GM15510 (cell line): ENCODE data around the gene CASK.

Source experiments
- POLR2A ChIP-seq: IDR thresholded peaks from 3 replicates; pipeline ENCODE4 v1.6.1; 2011; ENCODE audit warnings: borderline replicate concordance; ENCODE audit not compliant: insufficient read length; ENCODE audit errors: extremely low read depth

CASK gene

GRCh38 chrX:41885724-41886123, 37.6 kb downstream of the CASK start:
- no peak for TF ChIP-seq POLR2A

GRCh38 chrX:41881166-41881565, 42.2 kb downstream of the CASK start:
- TF ChIP-seq POLR2A = no peak

- TF ChIP-seq POLR2A = no peak
These were observed 46.2 kb downstream of the CASK start for GRCh38 chrX:41877167-41877566.

DNA sequence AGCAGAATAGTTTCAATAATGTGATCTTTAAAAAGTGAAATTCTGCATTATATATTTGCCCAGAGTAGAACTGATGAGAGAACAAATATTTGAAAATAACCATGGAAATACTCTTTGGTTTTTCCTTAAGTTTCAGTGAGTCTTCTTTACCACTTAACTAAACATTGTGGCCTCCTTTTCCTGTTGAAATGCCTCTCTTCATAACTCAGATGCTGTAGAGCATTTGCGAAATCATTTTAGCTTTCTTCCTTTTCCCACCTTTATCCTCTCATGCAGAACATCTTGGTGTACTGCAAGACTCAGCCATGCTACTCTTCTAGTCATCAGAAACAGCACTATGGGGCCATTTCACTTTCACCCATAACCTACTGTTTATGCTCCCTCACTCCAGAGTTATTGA, 48.2 kb downstream of the CASK start:
- TF ChIP-seq POLR2A = no peak

GRCh38 chrX:41870719-41871151, 52.6 kb downstream of the CASK start:
- no peak for TF ChIP-seq POLR2A

GRCh38 chrX:41868392-41868977, 54.9 kb downstream of the CASK start:
- no peak for TF ChIP-seq POLR2A

GRCh38 chrX:41863343-41864203, 59.8 kb downstream of the CASK start:
- TF ChIP-seq POLR2A = no peak

- TF ChIP-seq POLR2A = no peak
These were observed 60.7 kb downstream of the CASK start for GRCh38 chrX:41862562-41863184.

DNA sequence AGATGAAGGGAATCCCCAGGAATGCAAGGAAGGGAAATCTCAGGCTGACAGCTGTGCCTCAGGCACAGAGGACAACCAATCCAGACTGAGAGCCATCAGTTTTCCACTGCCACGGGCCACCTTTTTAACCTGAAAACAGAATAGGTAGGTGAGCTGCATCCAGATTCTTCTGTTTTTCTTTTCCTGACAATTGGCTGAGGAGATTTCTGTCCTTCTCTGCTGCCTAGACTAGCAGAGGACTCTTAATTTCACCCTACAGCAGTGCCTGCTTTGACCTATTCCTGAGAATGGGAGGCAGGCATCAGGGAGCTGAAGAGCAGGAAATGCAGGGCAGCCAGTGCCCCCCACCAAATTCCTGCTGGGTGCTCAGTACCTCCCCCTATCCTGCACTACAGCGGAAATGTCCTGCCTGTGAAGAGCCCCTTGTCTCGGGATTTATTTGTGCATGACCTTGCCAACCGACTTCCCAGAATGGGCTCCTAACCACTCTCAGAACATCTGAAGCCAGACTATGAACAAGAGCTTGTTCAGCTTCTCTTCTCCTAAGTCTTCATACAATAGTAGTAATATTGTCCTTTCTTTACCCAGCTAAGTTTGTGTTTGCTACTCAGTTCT, 65.1 kb downstream of the CASK start:
- no peak for TF ChIP-seq POLR2A

- TF ChIP-seq POLR2A = no peak
These were observed 65.7 kb downstream of the CASK start for GRCh38 chrX:41857670-41858069.

DNA sequence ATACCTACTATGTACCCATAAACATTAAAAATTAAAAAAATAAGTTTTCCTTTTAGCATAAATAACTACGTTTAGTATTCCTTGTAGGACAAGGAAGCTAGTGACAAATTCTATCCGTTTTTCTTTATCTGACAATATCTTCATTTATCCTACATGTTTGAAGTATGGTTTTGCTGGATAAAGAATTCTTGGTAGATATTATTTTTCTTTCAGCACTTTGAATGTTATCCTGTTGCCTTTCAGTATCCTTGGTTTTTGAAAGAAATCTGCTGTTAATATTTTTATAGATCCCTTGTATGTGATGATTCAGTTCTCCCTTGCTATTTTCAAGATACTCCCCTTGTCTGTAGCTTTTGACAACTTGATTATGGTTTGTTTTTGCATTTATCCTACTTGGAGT, 76.6 kb downstream of the CASK start:
- no peak for TF ChIP-seq POLR2A

GRCh38 chrX:41837270-41837944, 85.9 kb downstream of the CASK start:
- TF ChIP-seq POLR2A = no peak

DNA sequence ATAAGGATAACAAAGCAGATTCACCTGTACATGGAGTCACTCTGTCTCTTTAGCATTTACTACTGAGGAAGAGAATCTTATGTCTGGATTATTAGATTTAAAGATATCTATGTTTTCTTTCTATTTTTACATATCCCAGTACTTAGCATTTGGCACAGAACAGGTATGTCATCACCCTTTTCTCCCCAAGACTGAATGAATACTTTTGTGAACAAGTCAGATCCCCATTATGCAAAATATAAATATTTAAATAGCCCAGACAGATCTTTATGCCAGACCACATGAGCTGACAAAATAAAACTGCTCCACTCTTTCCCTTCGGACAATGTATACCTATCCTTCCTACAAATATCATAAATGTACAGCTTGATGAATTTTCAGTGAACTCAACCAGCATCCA, 94.5 kb downstream of the CASK start:
- TF ChIP-seq POLR2A = no peak

DNA sequence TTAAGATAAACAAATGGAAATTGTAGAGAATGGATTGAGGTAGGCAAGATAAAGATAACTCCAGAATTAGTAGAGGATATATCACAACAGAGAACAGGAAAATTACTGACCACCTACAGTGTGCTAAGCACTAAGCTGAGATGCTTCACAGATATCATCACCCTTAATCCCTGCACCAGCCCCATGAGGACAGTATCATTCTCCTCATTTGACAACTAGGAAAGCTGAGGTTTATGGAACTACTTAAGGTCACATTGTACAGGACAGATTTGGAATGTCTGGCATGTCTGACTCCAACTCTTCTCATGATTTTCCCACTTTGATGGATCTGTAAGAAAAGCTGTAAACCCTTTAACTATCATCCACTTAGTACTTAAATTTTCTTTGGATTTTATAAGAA, 95.5 kb downstream of the CASK start:
- TF ChIP-seq POLR2A = no peak

GRCh38 chrX:41825796-41826195, 97.6 kb downstream of the CASK start:
- no peak for TF ChIP-seq POLR2A

GRCh38 chrX:41824551-41824950, 98.8 kb downstream of the CASK start:
- TF ChIP-seq POLR2A = no peak

GRCh38 chrX:41823402-41823801, 100.0 kb downstream of the CASK start:
- TF ChIP-seq POLR2A = no peak
